HUES48 (cell line): ENCODE results near the gene ACOT7.
A peak's percentile ranks its signal among the peaks of the same experiment; 100 is the strongest.
"Not testable (repeated sequence)": the region's sequence is repeated elsewhere in the genome, so short reads cannot be mapped to it uniquely, and the experiment has no call there.

Experiments
- H3K27ac ChIP-seq: one replicate; pipeline ENCODE4 v1.7.0; 2013; ENCODE audit warnings: low read depth, low read length, inconsistent platforms
- H3K27me3 ChIP-seq: 2 replicates; pipeline ENCODE4 v1.6.1; 2013; ENCODE audit warnings: mild to moderate bottlenecking, low read length; ENCODE audit not compliant: control insufficient read depth, insufficient read depth
- H3K36me3 ChIP-seq: 2 replicates; pipeline ENCODE4 v1.6.1; 2013; ENCODE audit warnings: low read length; ENCODE audit not compliant: control insufficient read depth, insufficient read depth
- H3K4me1 ChIP-seq: 2 replicates; pipeline ENCODE4 v1.6.1; 2013; ENCODE audit warnings: mild to moderate bottlenecking, low read length; ENCODE audit not compliant: control insufficient read depth, insufficient read depth
- H3K4me3 ChIP-seq: 2 replicates; pipeline ENCODE4 v1.5.1; 2013; ENCODE audit warnings: mild to moderate bottlenecking, low read depth, low read length
- H3K9ac ChIP-seq: 2 replicates; pipeline ENCODE4 v1.6.1; 2013; ENCODE audit warnings: mild to moderate bottlenecking, low read depth, low read length, moderate library complexity
- H3K9me3 ChIP-seq: 2 replicates; pipeline ENCODE4 v1.6.1; 2013; ENCODE audit warnings: low read length; ENCODE audit not compliant: control insufficient read depth, insufficient read depth

ACOT7 gene

GRCh38 chr1:6431645-6432579 lies 38.3 kb upstream of the ACOT7 start:
- H3K4me1 ChIP-seq, H3K36me3 ChIP-seq, H3K9me3 ChIP-seq, H3K27ac ChIP-seq, H3K9ac ChIP-seq, H3K4me3 ChIP-seq, H3K27me3 ChIP-seq: not testable (repeated sequence)

- H3K4me3 ChIP-seq, H3K27ac ChIP-seq, H3K9me3 ChIP-seq, H3K4me1 ChIP-seq, H3K36me3 ChIP-seq, H3K9ac ChIP-seq: not testable (repeated sequence)
- peaks cover 28% of the 10 kb centered on the region for H3K27me3 ChIP-seq
Measured at GRCh38 chr1:6429660-6430411, 36.3 kb upstream of the ACOT7 start.

- H3K27me3 ChIP-seq: peaks cover 42% of the 10 kb centered on the region
- H3K9ac ChIP-seq, H3K4me1 ChIP-seq, H3K27ac ChIP-seq, H3K9me3 ChIP-seq, H3K36me3 ChIP-seq, H3K4me3 ChIP-seq: not testable (repeated sequence)
Measured at GRCh38 chr1:6428453-6428852, 34.9 kb upstream of the ACOT7 start.

GRCh38 chr1:6427441-6428390 lies 34.1 kb upstream of the ACOT7 start:
- H3K36me3 ChIP-seq: no peaks in the 10 kb centered on the region
- H3K9me3 ChIP-seq: no peaks in the 10 kb centered on the region
- H3K9ac ChIP-seq: no peak overlapping the region
- H3K27ac ChIP-seq: no peak overlapping the region
- H3K4me1 ChIP-seq: peaks cover 7% of the 10 kb centered on the region; the same call in 1 of the 2 replicates
- peaks cover 49% of the 10 kb centered on the region for H3K27me3 ChIP-seq
- H3K4me3 ChIP-seq: no peak overlapping the region

- H3K36me3 ChIP-seq: no peaks in the 10 kb centered on the region
- peaks cover 56% of the 10 kb centered on the region for H3K27me3 ChIP-seq
- peaks cover 7% of the 10 kb centered on the region; the same call in 1 of the 2 replicates for H3K4me1 ChIP-seq
- no peaks in the 10 kb centered on the region for H3K9me3 ChIP-seq
- no peak overlapping the region for H3K27ac ChIP-seq
- H3K4me3 ChIP-seq: no peak overlapping the region
- no peak overlapping the region for H3K9ac ChIP-seq
Measured at GRCh38 chr1:6426972-6427350, 33.4 kb upstream of the ACOT7 start.

GRCh38 chr1:6426277-6426971 lies 32.9 kb upstream of the ACOT7 start:
- Histone ChIP-seq H3K36me3 (no peaks in the 10 kb centered on the region), H3K27ac (no peak overlapping the region), H3K4me3 (no peak overlapping the region), H3K9ac (no peak overlapping the region), H3K9me3 (no peaks in the 10 kb centered on the region), H3K4me1 (peaks cover 7% of the 10 kb centered on the region; the same call in 1 of the 2 replicates), H3K27me3 (peaks cover 61% of the 10 kb centered on the region)

GRCh38 chr1:6425658-6426057 lies 32.1 kb upstream of the ACOT7 start:
- H3K4me3 ChIP-seq: no peak overlapping the region
- no peaks in the 10 kb centered on the region for H3K36me3 ChIP-seq
- no peaks in the 10 kb centered on the region for H3K9me3 ChIP-seq
- peaks cover 69% of the 10 kb centered on the region for H3K27me3 ChIP-seq
- peaks cover 7% of the 10 kb centered on the region; the same call in 1 of the 2 replicates for H3K4me1 ChIP-seq
- H3K9ac ChIP-seq: no peak overlapping the region
- no peak overlapping the region for H3K27ac ChIP-seq

GRCh38 chr1:6424619-6425593 lies 31.3 kb upstream of the ACOT7 start, which contains the start of gene ESPN:
Gene ESPN, plus strand, starts transcription at chr1:6424776. Its CDS starts 180 bp downstream, at chr1:6424956.
- H3K4me3 ChIP-seq: peak within 1 kb of the TSS; percentile 45; the same call in 1 of the 2 replicates
- H3K9ac ChIP-seq: no peak within 1 kb of the TSS
- peaks cover 76% of the 10 kb centered on the region for H3K27me3 ChIP-seq

GRCh38 chr1:6424000-6424565 lies 30.5 kb upstream of the ACOT7 start:
- H3K9ac ChIP-seq: no peak overlapping the region
- peak overlapping the region; percentile 34; the same call in 1 of the 2 replicates for H3K4me3 ChIP-seq
- no peaks in the 10 kb centered on the region for H3K9me3 ChIP-seq
- H3K27ac ChIP-seq: no peak overlapping the region
- H3K4me1 ChIP-seq: peaks cover 3% of the 10 kb centered on the region; the same call in 1 of the 2 replicates
- H3K27me3 ChIP-seq: peaks cover 84% of the 10 kb centered on the region
- H3K36me3 ChIP-seq: no peaks in the 10 kb centered on the region

More at GRCh38 chr1:6424619-6425593, 31.3 kb upstream of the ACOT7 start, which contains the start of gene ESPN:
- Histone ChIP-seq H3K27ac (no peak within 1 kb of the TSS), H3K4me1 (peaks cover 3% of the 10 kb centered on the region; the same call in 1 of the 2 replicates), H3K36me3 (no peaks in the 10 kb centered on the region), H3K9me3 (no peaks in the 10 kb centered on the region)
